ENCODE measurements around the gene ARHGAP18. TPM values are rescaled to one million over a fixed set of nuclear protein-coding genes. Genes with fewer than 3 reads are reported as not detected.

The ARHGAP18 gene
- total and polyA plus RNA-seq, 2 experiments from 2014 or later, result 4.3 to 5.0 TPM

- peak overlapping the region; percentile 57; the same call in 1 of the 2 replicates for H3K27ac Mint-ChIP-seq
- no peaks in the 10 kb centered on the region for H3K36me3 Mint-ChIP-seq (ENCODE audit: low read depth)
- no peak overlapping the region for H2AFZ ChIP-seq
- no peak overlapping the region for H3K4me3 Mint-ChIP-seq
- H3K4me1 ChIP-seq (ENCODE audit: insufficient read depth), result peaks cover 33% of the 10 kb centered on the region
- H3K9me2 ChIP-seq (ENCODE audit: insufficient read depth), result no peaks in the 10 kb centered on the region; the same call in 1 of the 2 replicates
- H3K9me3 Mint-ChIP-seq, result no peaks in the 10 kb centered on the region
- H3F3A ChIP-seq (replicated peaks; ENCODE audit: low read depth), result no peaks in the 10 kb centered on the region
- H3K4me3 ChIP-seq, result no peak overlapping the region
- no peaks in the 10 kb centered on the region for H4K20me1 ChIP-seq (replicated peaks; ENCODE audit: insufficient read depth)
- no peaks in the 10 kb centered on the region for H3K36me3 ChIP-seq (ENCODE audit: insufficient read depth)
- peak overlapping the region; percentile 20; the same call in 1 of the 2 replicates for H3K27ac ChIP-seq (ENCODE audit: low read depth)
- DNase-seq (ENCODE audit: low spot score) (no peak), ATAC-seq (no peak)
- H3K27me3 ChIP-seq (ENCODE audit: insufficient read depth), result no peaks in the 10 kb centered on the region
- H3K4me1 Mint-ChIP-seq, result peaks cover 26% of the 10 kb centered on the region
- no peaks in the 10 kb centered on the region for H3K27me3 Mint-ChIP-seq (ENCODE audit: insufficient read depth, low read depth, poor library complexity)
- TF ChIP-seq ZNF114 (CRISPR knock-in tag; IDR thresholded peaks at IDR 0.05) (no peak), EZH2 (IDR thresholded peaks at IDR 0.05; ENCODE audit: low read depth, unreplicated experiment) (no peak), STAT1 (IDR thresholded peaks at IDR 0.05; ENCODE audit: unreplicated experiment) (no peak), ZNF331 (CRISPR knock-in tag; IDR thresholded peaks at IDR 0.05; ENCODE audit: low read depth) (no peak), POLR2AphosphoS5 (IDR thresholded peaks at IDR 0.05; ENCODE audit: low read depth) (no peak), EZH2phosphoT487 (IDR thresholded peaks at IDR 0.05; ENCODE audit: unreplicated experiment) (no peak), CREB1 (CRISPR knock-in tag; IDR thresholded peaks at IDR 0.05; ENCODE audit: low read depth) (no peak)
- TF ChIP-seq, protein P1, sequence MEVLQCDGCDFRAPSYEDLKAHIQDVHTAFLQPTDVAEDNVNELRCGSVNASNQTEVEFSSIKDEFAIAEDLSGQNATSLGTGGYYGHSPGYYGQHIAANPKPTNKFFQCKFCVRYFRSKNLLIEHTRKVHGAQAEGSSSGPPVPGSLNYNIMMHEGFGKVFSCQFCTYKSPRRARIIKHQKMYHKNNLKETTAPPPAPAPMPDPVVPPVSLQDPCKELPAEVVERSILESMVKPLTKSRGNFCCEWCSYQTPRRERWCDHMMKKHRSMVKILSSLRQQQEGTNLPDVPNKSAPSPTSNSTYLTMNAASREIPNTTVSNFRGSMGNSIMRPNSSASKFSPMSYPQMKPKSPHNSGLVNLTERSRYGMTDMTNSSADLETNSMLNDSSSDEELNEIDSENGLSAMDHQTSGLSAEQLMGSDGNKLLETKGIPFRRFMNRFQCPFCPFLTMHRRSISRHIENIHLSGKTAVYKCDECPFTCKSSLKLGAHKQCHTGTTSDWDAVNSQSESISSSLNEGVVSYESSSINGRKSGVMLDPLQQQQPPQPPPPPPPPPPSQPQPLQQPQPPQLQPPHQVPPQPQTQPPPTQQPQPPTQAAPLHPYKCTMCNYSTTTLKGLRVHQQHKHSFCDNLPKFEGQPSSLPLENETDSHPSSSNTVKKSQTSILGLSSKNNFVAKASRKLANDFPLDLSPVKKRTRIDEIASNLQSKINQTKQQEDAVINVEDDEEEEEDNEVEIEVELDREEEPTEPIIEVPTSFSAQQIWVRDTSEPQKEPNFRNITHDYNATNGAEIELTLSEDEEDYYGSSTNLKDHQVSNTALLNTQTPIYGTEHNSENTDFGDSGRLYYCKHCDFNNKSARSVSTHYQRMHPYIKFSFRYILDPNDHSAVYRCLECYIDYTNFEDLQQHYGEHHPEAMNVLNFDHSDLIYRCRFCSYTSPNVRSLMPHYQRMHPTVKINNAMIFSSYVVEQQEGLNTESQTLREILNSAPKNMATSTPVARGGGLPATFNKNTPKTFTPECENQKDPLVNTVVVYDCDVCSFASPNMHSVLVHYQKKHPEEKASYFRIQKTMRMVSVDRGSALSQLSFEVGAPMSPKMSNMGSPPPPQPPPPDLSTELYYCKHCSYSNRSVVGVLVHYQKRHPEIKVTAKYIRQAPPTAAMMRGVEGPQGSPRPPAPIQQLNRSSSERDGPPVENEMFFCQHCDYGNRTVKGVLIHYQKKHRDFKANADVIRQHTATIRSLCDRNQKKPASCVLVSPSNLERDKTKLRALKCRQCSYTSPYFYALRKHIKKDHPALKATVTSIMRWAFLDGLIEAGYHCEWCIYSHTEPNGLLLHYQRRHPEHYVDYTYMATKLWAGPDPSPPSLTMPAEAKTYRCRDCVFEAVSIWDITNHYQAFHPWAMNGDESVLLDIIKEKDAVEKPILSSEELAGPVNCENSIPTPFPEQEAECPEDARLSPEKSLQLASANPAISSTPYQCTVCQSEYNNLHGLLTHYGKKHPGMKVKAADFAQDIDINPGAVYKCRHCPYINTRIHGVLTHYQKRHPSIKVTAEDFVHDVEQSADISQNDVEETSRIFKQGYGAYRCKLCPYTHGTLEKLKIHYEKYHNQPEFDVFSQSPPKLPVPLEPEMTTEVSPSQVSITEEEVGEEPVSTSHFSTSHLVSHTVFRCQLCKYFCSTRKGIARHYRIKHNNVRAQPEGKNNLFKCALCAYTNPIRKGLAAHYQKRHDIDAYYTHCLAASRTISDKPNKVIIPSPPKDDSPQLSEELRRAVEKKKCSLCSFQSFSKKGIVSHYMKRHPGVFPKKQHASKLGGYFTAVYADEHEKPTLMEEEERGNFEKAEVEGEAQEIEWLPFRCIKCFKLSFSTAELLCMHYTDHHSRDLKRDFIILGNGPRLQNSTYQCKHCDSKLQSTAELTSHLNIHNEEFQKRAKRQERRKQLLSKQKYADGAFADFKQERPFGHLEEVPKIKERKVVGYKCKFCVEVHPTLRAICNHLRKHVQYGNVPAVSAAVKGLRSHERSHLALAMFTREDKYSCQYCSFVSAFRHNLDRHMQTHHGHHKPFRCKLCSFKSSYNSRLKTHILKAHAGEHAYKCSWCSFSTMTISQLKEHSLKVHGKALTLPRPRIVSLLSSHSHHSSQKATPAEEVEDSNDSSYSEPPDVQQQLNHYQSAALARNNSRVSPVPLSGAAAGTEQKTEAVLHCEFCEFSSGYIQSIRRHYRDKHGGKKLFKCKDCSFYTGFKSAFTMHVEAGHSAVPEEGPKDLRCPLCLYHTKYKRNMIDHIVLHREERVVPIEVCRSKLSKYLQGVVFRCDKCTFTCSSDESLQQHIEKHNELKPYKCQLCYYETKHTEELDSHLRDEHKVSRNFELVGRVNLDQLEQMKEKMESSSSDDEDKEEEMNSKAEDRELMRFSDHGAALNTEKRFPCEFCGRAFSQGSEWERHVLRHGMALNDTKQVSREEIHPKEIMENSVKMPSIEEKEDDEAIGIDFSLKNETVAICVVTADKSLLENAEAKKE (CRISPR knock-in tag; IDR thresholded peaks at IDR 0.05), result no peak
- TF ChIP-seq, protein P2, sequence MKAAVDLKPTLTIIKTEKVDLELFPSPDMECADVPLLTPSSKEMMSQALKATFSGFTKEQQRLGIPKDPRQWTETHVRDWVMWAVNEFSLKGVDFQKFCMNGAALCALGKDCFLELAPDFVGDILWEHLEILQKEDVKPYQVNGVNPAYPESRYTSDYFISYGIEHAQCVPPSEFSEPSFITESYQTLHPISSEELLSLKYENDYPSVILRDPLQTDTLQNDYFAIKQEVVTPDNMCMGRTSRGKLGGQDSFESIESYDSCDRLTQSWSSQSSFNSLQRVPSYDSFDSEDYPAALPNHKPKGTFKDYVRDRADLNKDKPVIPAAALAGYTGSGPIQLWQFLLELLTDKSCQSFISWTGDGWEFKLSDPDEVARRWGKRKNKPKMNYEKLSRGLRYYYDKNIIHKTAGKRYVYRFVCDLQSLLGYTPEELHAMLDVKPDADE (IDR thresholded peaks at IDR 0.05), result no peak
- TF ChIP-seq, protein P3, sequence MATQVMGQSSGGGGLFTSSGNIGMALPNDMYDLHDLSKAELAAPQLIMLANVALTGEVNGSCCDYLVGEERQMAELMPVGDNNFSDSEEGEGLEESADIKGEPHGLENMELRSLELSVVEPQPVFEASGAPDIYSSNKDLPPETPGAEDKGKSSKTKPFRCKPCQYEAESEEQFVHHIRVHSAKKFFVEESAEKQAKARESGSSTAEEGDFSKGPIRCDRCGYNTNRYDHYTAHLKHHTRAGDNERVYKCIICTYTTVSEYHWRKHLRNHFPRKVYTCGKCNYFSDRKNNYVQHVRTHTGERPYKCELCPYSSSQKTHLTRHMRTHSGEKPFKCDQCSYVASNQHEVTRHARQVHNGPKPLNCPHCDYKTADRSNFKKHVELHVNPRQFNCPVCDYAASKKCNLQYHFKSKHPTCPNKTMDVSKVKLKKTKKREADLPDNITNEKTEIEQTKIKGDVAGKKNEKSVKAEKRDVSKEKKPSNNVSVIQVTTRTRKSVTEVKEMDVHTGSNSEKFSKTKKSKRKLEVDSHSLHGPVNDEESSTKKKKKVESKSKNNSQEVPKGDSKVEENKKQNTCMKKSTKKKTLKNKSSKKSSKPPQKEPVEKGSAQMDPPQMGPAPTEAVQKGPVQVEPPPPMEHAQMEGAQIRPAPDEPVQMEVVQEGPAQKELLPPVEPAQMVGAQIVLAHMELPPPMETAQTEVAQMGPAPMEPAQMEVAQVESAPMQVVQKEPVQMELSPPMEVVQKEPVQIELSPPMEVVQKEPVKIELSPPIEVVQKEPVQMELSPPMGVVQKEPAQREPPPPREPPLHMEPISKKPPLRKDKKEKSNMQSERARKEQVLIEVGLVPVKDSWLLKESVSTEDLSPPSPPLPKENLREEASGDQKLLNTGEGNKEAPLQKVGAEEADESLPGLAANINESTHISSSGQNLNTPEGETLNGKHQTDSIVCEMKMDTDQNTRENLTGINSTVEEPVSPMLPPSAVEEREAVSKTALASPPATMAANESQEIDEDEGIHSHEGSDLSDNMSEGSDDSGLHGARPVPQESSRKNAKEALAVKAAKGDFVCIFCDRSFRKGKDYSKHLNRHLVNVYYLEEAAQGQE (IDR thresholded peaks at IDR 0.05; ENCODE audit: unreplicated experiment), result no peak
- no peak overlapping the region for H3K4me2 ChIP-seq
- no peaks in the 10 kb centered on the region for H3K79me2 ChIP-seq (replicated peaks; ENCODE audit: insufficient read depth)
Measured at GRCh38 chr6:129645106-129645829, 64.7 kb downstream of the ARHGAP18 start.
